Immature natural killer cell (primary cell): ENCODE results near the gene IQCH. TPM values are rescaled to one million over a fixed set of nuclear protein-coding genes. Genes with fewer than 3 reads are reported as not detected.

ENCODE experiments used
- DNase-seq, 3 donors: peaks; one replicate each; pipeline ENCODE4 v3.0.0; 2022; ENCODE audit warnings: mixed read lengths in 1 of 3
- H3K27ac Mint-ChIP-seq, 6 donors: one replicate each; pipeline ENCODE4 v1.8.0; 2020; ENCODE audit warnings: mixed read lengths in 6 of 6, mild to moderate bottlenecking in 5 of 6, inconsistent platforms in 4 of 6, moderate library complexity in 3 of 6
- H3K27me3 Mint-ChIP-seq, 3 donors: one replicate each; pipeline ENCODE4 v1.8.0; 2020 to 2021; ENCODE audit warnings: low read depth in 3 of 3, mild to moderate bottlenecking in 3 of 3, mixed read lengths in 3 of 3, moderate library complexity in 3 of 3, inconsistent platforms in 1 of 3
- H3K36me3 Mint-ChIP-seq, 3 donors: one replicate each; pipeline ENCODE4 v1.8.0; 2020; ENCODE audit warnings: mixed read lengths in 3 of 3, inconsistent platforms in 2 of 3, mild to moderate bottlenecking in 2 of 3
- H3K4me1 Mint-ChIP-seq, 2 donors: one replicate each; pipeline ENCODE4 v1.8.0; 2020; ENCODE audit warnings: inconsistent platforms in 2 of 2, mild to moderate bottlenecking in 2 of 2, mixed read lengths in 2 of 2, moderate library complexity in 1 of 2
- H3K4me3 Mint-ChIP-seq, 5 donors: one replicate each; pipeline ENCODE4 v1.8.0; 2020; ENCODE audit warnings: mild to moderate bottlenecking in 5 of 5, mixed read lengths in 5 of 5, inconsistent platforms in 3 of 5, moderate library complexity in 3 of 5
- H3K9me3 Mint-ChIP-seq, 6 donors: one replicate each; pipeline ENCODE4 v1.8.0; 2020; ENCODE audit warnings: mild to moderate bottlenecking in 6 of 6, mixed read lengths in 6 of 6, inconsistent platforms in 4 of 6, moderate library complexity in 3 of 6
- polyA plus RNA-seq, 3 donors: library from polyadenylated mRNA; unstranded; fragments of 300-500 nt; fragmentation: Illumina TruSeq; gene quantifications; one replicate each; pipeline ENCODE4 v1.2.3, GENCODE V29; 2021

Gene IQCH
- polyA plus RNA-seq, 3 donors from 2014 or later: 0.27 to 0.70 TPM; not detected in 1

- Mint-ChIP-seq H3K27ac (no peak overlapping the region), H3K9me3 (peaks cover 0 to 7% (median 5%) of the 10 kb centered on the region in 6 donors), H3K4me3 (no peak overlapping the region), H3K36me3 (peaks cover 0 to 4% (median 4%) of the 10 kb centered on the region in 3 donors), H3K4me1 (no peaks in the 10 kb centered on the region), H3K27me3 (peaks cover 0 to 5% (median 3%) of the 10 kb centered on the region in 3 donors)
- no peak for DNase-seq
These were observed 73.2 kb downstream of the IQCH start for GRCh38 chr15:67327737-67328136.

GRCh38 chr15:67329984-67330733, 75.6 kb downstream of the IQCH start:
- peaks cover 0 to 5% (median 3%) of the 10 kb centered on the region in 3 donors for H3K27me3 Mint-ChIP-seq
- DNase-seq: no peak
- H3K9me3 Mint-ChIP-seq: peaks cover 0 to 7% (median 5%) of the 10 kb centered on the region in 6 donors
- H3K36me3 Mint-ChIP-seq: peaks cover 0 to 4% (median 4%) of the 10 kb centered on the region in 3 donors
- no peak overlapping the region for H3K4me3 Mint-ChIP-seq
- H3K27ac Mint-ChIP-seq: no peak overlapping the region
- H3K4me1 Mint-ChIP-seq: no peaks in the 10 kb centered on the region

DNA sequence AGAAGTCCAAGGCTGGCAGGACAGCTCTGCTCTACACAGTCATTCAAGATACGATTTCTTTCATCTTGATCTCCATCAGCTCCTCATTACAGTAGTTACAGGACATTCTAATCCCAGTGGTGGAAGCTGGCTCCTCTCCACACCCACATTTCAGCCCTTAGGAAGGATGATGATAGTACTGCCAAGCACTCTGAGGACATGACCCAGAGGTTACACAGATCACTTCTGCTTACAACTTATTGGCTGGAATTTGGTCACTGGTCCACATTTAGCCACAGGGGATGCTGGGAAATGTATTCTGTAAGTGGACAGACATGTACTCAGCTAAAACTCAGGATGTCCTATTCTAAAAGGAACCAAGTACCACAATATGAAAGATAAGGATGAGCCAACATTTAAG, 77.1 kb downstream of the IQCH start:
- Mint-ChIP-seq H3K27me3 (peaks cover 2 to 3% (median 3%) of the 10 kb centered on the region in 3 donors), H3K9me3 (peaks cover 0 to 7% (median 5%) of the 10 kb centered on the region in 6 donors), H3K36me3 (peaks cover 0 to 4% (median 4%) of the 10 kb centered on the region in 3 donors), H3K4me1 (no peaks in the 10 kb centered on the region), H3K4me3 (no peak overlapping the region), H3K27ac (no peak overlapping the region)
- DNase-seq: no peak

DNA sequence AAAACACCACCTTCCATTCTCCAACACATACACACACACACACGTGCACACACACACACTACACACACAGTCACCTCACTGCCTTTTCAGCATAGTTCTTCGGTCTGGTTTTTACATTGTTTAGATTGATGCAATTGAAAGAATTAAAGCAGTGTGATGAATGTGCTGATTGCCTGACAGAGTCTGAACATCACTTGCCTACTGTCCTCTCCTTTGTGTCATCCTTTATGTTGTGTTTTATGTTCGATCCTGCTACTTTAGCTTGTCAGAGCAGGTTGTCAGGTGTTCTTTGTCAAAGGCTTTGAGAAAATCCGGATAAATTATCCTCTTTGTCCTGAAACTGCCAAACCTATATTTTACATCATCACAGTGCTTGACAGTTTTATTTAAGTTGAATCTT, 80.4 kb downstream of the IQCH start:
- H3K27me3 Mint-ChIP-seq: peaks cover 2 to 4% (median 3%) of the 10 kb centered on the region in 3 donors

GRCh38 chr15:67335534-67336222, 81.1 kb downstream of the IQCH start:
- Mint-ChIP-seq H3K36me3 (no peaks in the 10 kb centered on the region), H3K27me3 (peaks cover 2 to 4% (median 3%) of the 10 kb centered on the region in 3 donors), H3K9me3 (no peaks in the 10 kb centered on the region), H3K27ac (no peak overlapping the region), H3K4me3 (no peak overlapping the region), H3K4me1 (no peaks in the 10 kb centered on the region)
- no peak for DNase-seq

More for the DNA sequence above, 80.4 kb downstream of the IQCH start:
- H3K27ac Mint-ChIP-seq: no peak overlapping the region
- H3K36me3 Mint-ChIP-seq: no peaks in the 10 kb centered on the region
- no peak for DNase-seq
- H3K9me3 Mint-ChIP-seq: no peaks in the 10 kb centered on the region
- no peaks in the 10 kb centered on the region for H3K4me1 Mint-ChIP-seq
- no peak overlapping the region for H3K4me3 Mint-ChIP-seq

- DNase-seq: no peak
- Mint-ChIP-seq H3K4me3 (no peak overlapping the region), H3K4me1 (no peaks in the 10 kb centered on the region), H3K9me3 (peaks cover 0 to 5% (median 0%) of the 10 kb centered on the region in 6 donors), H3K27ac (no peak overlapping the region), H3K27me3 (peaks cover 0 to 3% (median 2%) of the 10 kb centered on the region in 3 donors), H3K36me3 (peaks cover 0 to 13% (median 11%) of the 10 kb centered on the region in 3 donors)
These were observed 86.0 kb downstream of the IQCH start for GRCh38 chr15:67340630-67341029.

GRCh38 chr15:67341539-67341938, 87.0 kb downstream of the IQCH start:
- Mint-ChIP-seq H3K4me1 (no peaks in the 10 kb centered on the region), H3K27me3 (peaks cover 0 to 3% (median 2%) of the 10 kb centered on the region in 3 donors), H3K9me3 (peaks cover 0 to 5% (median 1%) of the 10 kb centered on the region in 6 donors), H3K27ac (no peak overlapping the region), H3K4me3 (no peak overlapping the region), H3K36me3 (peaks cover 0 to 13% (median 11%) of the 10 kb centered on the region in 3 donors)
- DNase-seq: no peak

- no peak overlapping the region for H3K4me3 Mint-ChIP-seq
- peaks cover 0 to 6% (median 2%) of the 10 kb centered on the region in 3 donors for H3K27me3 Mint-ChIP-seq
- H3K36me3 Mint-ChIP-seq: peaks cover 0 to 17% (median 11%) of the 10 kb centered on the region in 3 donors
- no peak for DNase-seq
- no peak overlapping the region for H3K27ac Mint-ChIP-seq
- H3K4me1 Mint-ChIP-seq: no peaks in the 10 kb centered on the region
- H3K9me3 Mint-ChIP-seq: peaks cover 1 to 16% (median 6%) of the 10 kb centered on the region in 6 donors
These were observed 88.6 kb downstream of the IQCH start for GRCh38 chr15:67343206-67343605.

DNA sequence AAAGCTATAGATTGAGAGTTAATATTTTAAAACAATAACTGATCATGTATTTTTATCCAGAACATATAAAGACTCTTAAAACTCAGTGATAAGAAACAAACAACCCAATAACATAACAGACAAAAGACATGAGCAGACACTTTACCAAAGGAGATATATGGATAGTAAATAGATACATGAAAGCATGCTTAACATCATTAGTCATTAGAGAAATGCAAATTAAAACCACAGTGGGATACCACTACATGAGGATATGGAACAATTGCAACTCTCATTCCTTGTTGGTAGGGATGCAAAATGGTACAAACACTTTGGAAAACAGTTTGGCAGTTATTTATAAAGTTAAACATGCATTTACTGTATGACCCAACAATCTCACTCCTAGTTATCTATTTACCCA, 95.0 kb downstream of the IQCH start:
- H3K4me1 Mint-ChIP-seq: no peaks in the 10 kb centered on the region
- H3K4me3 Mint-ChIP-seq: no peak overlapping the region
- peaks cover 1 to 16% (median 8%) of the 10 kb centered on the region in 6 donors for H3K9me3 Mint-ChIP-seq
- H3K27ac Mint-ChIP-seq: no peak overlapping the region
- no peak for DNase-seq
- H3K27me3 Mint-ChIP-seq: peaks cover 1 to 4% (median 2%) of the 10 kb centered on the region in 3 donors
- H3K36me3 Mint-ChIP-seq: peaks cover 0 to 11% (median 7%) of the 10 kb centered on the region in 3 donors

DNA sequence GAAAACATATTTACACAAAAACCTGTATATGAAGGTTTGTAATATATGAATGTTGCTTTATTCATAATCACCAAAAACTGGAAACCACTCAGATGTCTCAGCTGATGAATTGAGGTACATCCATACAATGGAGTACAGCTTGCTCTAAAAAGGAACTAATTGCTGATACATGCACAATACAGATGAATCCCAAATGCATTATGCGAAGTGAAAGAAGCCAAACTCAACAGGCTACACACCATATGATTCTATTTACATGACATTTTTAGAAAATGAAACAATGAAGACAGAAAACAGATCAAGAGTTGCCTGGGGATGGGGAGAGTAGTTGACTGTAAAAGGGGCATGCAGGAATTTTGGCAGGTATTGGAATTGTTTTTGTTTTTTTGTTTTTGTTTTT, 95.5 kb downstream of the IQCH start:
- no peak overlapping the region for H3K4me3 Mint-ChIP-seq
- H3K36me3 Mint-ChIP-seq: peaks cover 0 to 9% (median 5%) of the 10 kb centered on the region in 3 donors
- DNase-seq: no peak
- no peak overlapping the region for H3K27ac Mint-ChIP-seq
- no peaks in the 10 kb centered on the region for H3K4me1 Mint-ChIP-seq
- H3K9me3 Mint-ChIP-seq: peaks cover 1 to 16% (median 7%) of the 10 kb centered on the region in 6 donors
- H3K27me3 Mint-ChIP-seq: peaks cover 1 to 3% (median 2%) of the 10 kb centered on the region in 3 donors

GRCh38 chr15:67358391-67358790, 103.8 kb downstream of the IQCH start:
- DNase-seq: no peak
- H3K4me3 Mint-ChIP-seq: no peak overlapping the region
- H3K27me3 Mint-ChIP-seq: peaks cover 0 to 2% (median 1%) of the 10 kb centered on the region in 3 donors
- H3K27ac Mint-ChIP-seq: no peak overlapping the region
- no peaks in the 10 kb centered on the region for H3K9me3 Mint-ChIP-seq
- H3K36me3 Mint-ChIP-seq: no peaks in the 10 kb centered on the region
- H3K4me1 Mint-ChIP-seq: no peaks in the 10 kb centered on the region

- no peaks in the 10 kb centered on the region for H3K36me3 Mint-ChIP-seq
- H3K27ac Mint-ChIP-seq: no peak overlapping the region
- peaks cover 0 to 2% (median 1%) of the 10 kb centered on the region in 3 donors for H3K27me3 Mint-ChIP-seq
These were observed 104.2 kb downstream of the IQCH start for GRCh38 chr15:67358812-67359211.

DNA sequence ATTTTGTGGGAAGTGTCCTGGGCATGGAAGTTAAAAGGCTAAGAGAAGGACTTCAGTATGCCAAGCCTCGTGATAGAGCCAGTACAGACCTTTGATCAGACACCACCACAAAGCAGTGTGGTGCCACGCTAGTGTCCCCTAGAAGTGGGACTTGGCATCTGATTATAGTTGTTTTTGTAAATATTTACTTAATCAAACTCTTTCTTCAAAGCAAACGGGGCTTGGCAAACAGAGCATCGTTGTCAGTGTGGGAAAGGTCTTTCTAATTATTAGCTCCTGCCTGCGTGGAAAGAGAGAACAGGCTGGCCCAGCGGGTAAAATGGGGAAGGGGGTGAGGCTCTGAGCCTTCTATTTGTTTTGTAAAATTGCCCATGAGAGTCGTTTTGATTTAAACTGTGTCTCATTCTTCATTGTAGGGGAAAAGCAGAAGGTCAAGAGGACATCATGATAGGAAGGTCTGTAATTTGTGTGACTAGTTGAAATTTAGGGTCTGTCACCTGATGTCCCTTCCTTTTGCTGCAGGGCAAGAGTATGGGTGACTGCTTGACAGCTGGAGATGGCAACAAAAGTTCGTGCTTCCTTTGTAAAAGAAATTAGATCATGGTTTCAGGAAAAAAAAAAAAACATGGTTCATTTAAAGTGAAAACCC, 105.0 kb downstream of the IQCH start:
- DNase-seq: no peak
- H3K36me3 Mint-ChIP-seq: no peaks in the 10 kb centered on the region
- no peak overlapping the region for H3K27ac Mint-ChIP-seq
- no peaks in the 10 kb centered on the region for H3K4me1 Mint-ChIP-seq
- H3K4me3 Mint-ChIP-seq: no peak overlapping the region
- H3K9me3 Mint-ChIP-seq: no peaks in the 10 kb centered on the region
- H3K27me3 Mint-ChIP-seq: peaks cover 0 to 2% (median 1%) of the 10 kb centered on the region in 3 donors

More at GRCh38 chr15:67358812-67359211, 104.2 kb downstream of the IQCH start:
- no peaks in the 10 kb centered on the region for H3K9me3 Mint-ChIP-seq
- H3K4me3 Mint-ChIP-seq: no peak overlapping the region
- no peak for DNase-seq
- no peaks in the 10 kb centered on the region for H3K4me1 Mint-ChIP-seq

GRCh38 chr15:67361100-67361499, 106.5 kb downstream of the IQCH start:
- Mint-ChIP-seq H3K9me3 (no peaks in the 10 kb centered on the region), H3K4me3 (no peak overlapping the region), H3K36me3 (no peaks in the 10 kb centered on the region), H3K4me1 (no peaks in the 10 kb centered on the region), H3K27ac (no peak overlapping the region), H3K27me3 (peaks cover 1 to 2% (median 2%) of the 10 kb centered on the region in 3 donors)
- DNase-seq: no peak
